Adrenal gland (tissue), 5 donors: ENCODE data around the gene LYRM2.

ENCODE experiments used
- CTCF ChIP-seq, 6 experiments: fragments of 450-650 bp in 4 of 6; fragments of 200-600 bp in 2 of 6; sonication (generic) in 1 of 6; IDR thresholded peaks; 1 replicate in 5 of 6; 2 replicates in 1 of 6; pipeline versions ENCODE4 v1.5.1 to v1.8.0; 2016 to 2021; ENCODE audit warnings: antibody characterized with exemption in 6 of 6, mild to moderate bottlenecking in 2 of 6, moderate library complexity in 1 of 6
- POLR2A ChIP-seq, 2 donors: fragments of 450-650 bp; IDR thresholded peaks; one replicate each; pipeline ENCODE4 v1.6.1; 2017; ENCODE audit warnings: antibody characterized with exemption in 2 of 2, mild to moderate bottlenecking in 2 of 2, moderate library complexity in 1 of 2
- donor health status: DM: no; HTN: no; CAD: no.

DNA sequence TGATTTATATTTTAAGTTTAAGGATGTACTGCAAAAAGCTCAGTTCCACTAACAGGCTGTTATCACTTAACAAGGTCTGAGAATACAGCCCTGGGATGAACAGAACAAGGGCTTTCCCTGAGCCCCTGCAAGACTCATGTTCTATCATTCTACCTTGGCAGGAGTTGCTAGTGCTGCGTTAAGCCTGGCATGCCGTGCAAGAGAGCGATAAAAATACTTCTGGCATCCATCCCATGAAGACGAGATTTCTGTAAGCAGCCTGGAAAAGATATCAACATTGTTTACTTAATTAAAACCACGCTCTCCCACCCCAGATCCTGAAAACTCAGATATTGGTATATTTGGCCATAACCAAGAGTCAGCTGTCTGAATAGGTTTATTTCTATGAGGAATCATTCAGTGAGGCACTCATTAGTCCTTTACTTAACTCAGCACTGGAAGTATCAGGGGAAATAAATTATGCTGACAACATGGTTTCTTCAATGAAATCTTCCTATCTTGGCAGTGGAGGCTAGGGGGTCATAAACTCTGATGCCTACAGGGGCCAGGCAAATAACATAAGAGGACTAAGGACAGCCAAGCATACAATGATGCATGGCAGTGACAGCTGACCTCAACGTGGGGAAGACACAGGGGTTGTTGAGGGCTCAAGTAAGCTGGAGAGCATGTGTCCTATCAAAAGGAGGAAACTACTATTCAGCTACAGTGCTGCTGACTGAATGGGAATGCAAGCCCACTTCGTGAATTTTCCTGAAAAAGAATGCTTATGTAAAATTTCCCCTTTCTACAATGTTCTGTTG, 37.6 kb upstream of the LYRM2 start:
- TF ChIP-seq CTCF (IDR thresholded peaks at IDR 0.05) (no peak), POLR2A (IDR thresholded peaks at IDR 0.05) (no peak)
